GM12892 (cell line): ENCODE measurements around the gene HECW1.
A peak's percentile ranks its signal among the peaks of the same experiment; 100 is the strongest.
"Not testable (repeated sequence)": the region's sequence is repeated elsewhere in the genome, so short reads cannot be mapped to it uniquely, and the experiment has no call there.

Source experiments
- DNase-seq: peaks from one replicate; pipeline ENCODE4 v3.0.0; 2011; ENCODE audit not compliant: insufficient read length
- FAIRE-seq: peaks from 2 replicates; lab custom pipeline; 2011; peaks lifted over from hg19 to GRCh38; lab: Jason Lieb, UNC
- POLR2A ChIP-seq: IDR thresholded peaks from 2 replicates; pipeline ENCODE4 v1.6.1; 2011; ENCODE audit warnings: low read depth, low read length, control low read depth
- POLR2AphosphoS5 ChIP-seq: IDR thresholded peaks from 2 replicates; pipeline ENCODE4 v1.6.1; 2011; ENCODE audit warnings: low read depth, low read length, control low read depth
- TAF1 ChIP-seq: IDR thresholded peaks from 2 replicates; pipeline ENCODE4 v1.6.1; 2011; ENCODE audit warnings: low read depth, mild to moderate bottlenecking, control low read depth, low read length, borderline replicate concordance

The HECW1 gene

DNA sequence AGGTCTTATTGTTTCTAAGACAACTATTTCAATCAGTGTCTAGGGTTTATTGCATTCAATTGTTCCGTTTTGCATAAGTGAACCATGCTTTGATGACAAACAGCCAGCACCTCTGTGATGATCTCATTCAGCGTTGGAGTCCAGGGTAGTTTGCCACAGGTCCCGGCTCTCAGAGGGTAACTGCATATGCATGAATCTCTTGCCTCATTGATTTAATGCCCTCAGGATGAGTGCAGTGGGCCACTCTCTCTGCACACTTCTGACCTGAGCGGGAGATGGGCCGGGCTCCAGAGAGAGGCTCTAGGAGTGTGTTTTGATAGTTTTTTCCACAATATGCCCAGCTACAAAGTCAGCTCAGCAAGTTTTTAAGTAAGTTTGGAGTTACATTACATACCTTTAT is 83.9 kb downstream of the HECW1 start:
- FAIRE-seq, result no peak

DNA sequence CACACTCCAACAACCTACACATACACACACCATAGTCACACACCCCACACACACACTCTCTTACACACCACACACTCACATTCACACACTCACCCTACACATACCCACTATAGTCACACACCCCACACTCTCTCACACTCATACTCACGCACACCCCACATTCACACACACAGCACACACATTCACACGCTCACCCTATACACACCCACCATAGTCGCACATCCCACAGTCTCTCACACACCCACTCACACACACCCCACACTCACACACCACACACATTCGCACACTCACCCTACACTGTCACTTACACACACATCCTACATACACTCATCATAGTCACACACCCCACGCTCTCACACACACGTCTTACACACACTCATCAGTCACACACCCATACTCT is 85.6 kb downstream of the HECW1 start:
- FAIRE-seq (peak; percentile 5), DNase-seq (no peak)
- TF ChIP-seq POLR2AphosphoS5 (no peak), TAF1 (no peak), POLR2A (no peak)

More for the DNA sequence above, 83.9 kb downstream of the HECW1 start:
- no peak for DNase-seq
- TF ChIP-seq POLR2AphosphoS5 (no peak), POLR2A (no peak), TAF1 (no peak)

DNA sequence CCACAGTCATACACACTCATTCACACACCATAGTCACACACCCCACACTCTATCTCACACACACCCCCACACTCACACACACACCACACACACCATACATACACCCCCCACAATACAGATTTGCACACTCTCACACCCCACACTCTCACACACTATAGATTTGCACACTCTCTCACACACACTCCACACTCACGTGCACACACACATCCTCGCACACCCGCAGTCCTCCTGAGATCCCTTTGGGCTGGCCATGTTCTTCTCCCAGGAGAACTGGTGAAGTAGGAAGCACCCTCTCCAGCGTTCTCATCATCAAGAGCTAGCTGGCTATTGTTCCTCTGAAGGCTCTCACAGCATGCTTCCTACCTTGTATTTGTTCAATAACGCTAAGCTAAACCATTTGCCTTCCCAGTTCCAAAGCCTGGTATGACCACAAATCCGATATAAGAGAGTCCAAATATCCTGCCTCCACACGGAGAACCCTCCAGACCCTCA is 86.2 kb downstream of the HECW1 start:
- DNase-seq (no peak), FAIRE-seq (no peak)
- TF ChIP-seq TAF1, result no peak
- TF ChIP-seq POLR2AphosphoS5, result no peak
- TF ChIP-seq POLR2A, result no peak

DNA sequence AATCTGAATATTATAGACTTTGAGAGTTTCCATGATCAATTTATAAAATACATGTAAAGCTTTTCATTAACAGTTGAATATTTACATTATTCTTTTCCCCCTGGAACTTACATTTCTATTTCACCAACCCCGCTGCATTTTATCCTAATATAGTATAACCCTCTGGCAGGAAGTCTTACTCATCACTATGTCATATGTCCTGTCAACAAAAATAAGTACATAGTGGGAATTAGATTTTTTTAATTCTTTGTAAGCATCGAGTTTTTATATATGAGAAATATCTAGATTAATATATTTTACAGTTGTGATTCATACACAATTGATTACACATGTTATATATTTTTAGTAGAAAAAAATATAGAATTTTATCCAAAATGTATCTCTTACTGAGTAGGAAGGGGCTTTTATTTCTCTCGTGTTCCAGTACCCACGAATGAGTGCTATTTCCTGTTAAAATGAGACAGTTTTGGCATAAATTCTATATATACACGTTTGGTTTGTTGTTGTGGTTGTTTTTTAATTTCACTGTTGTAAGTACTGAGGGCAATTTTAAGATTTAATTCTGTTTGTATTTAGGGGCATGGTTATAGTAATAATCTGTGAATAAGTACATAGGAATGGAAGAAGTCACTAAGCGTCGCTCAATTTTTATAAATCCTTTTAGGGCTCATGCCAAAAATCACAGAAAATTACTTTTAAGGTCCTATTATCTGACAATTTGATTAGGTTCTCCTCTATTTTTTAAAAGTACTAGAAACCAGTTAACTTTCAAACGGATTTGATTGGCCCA is 87.1 kb downstream of the HECW1 start:
- TF ChIP-seq POLR2A, result no peak
- TF ChIP-seq TAF1, result no peak
- TF ChIP-seq POLR2AphosphoS5, result no peak
- DNase-seq (no peak), FAIRE-seq (no peak)

DNA sequence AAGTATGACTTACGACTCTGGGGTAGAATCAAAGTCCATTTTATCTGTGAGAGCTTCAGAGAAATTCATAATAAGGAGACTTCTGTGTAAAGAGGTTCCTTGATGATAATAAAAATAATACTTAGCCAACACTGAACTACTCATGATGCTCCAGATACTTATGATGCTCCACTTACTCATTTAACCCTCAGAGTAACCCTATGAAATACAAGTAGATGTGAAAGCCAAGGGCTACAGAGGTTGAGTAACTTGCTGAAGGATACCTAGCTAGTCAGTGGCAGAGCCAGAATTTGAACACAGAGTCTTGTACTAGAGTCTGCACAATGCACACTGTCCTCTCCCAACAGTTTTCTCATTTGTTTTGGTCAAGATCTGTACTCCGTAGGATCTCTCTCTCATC is 89.5 kb downstream of the HECW1 start:
- TF ChIP-seq TAF1 (no peak), POLR2AphosphoS5 (no peak), POLR2A (no peak)
- DNase-seq (no peak), FAIRE-seq (no peak)

DNA sequence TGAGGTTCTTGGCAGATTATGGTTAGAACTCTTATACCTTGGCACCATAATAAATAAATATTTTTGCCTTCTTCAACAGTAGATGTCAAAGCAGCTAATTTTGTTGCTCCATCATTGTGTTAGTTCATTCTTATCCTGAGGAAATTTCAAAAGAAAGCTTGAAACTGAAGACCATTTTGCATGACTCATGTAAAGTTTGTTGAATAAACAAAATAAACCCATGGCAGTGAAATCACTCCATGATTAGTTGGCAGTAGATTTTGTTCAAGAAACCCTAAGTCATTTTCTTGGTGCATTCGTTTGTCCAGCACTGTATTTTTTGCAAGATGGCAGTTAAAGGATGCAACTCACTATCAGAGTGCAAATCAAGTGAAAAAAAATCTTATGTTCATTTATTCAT is 91.6 kb downstream of the HECW1 start:
- FAIRE-seq (no peak), DNase-seq (no peak)
- TF ChIP-seq TAF1 (no peak), POLR2AphosphoS5 (no peak), POLR2A (no peak)

DNA sequence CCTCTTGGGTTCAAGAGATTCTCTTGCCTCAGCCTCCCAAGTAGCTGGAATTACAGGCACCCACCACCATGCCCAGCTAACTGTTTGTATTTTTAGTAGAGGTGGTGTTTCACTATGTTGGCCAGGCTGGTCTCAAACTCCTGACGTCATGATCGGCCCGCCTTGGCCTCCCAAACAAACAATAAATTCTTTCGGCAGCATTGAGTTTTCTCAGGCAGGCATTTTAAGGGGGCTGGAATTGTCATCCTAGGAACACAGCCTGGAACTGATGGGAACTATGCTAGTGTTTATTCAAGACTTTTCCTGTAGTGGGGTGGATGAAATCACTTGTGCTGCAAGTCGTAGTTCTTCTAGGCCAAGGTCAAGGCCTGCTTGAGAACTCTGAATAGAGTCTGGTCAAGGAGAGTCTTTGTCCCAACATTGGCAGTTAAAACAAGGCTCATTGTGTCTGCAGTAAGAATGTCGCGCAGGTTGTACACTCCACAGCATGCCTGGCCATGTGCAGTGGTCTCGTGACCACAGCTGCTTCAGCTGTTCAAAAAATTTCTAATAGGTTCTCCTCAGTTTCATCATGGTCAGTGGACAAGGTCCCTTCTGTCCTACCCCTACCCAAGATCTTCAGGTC is 92.8 kb downstream of the HECW1 start:
- FAIRE-seq, result no peak
- DNase-seq, result no peak
- TF ChIP-seq POLR2A, result no peak
- TF ChIP-seq POLR2AphosphoS5, result no peak
- no peak for TF ChIP-seq TAF1

DNA sequence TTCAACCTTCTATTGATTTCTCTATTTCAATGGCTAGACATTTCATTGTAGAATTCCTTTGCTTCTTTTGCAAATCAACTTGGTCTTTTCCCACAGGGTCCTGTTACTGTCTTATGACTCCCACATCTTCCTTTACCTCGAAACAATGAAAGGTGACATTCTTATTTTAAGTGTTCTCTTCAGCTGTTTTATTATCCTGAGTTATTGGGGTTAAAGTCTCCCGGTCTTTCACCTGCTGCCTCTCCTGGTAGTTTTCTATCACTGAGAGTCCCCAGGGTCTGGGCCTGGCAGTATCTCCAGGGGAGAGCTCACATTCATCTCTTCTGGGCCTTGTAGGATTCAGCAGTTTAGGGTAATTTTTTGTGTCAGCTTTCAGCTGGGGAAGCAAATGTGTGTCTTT is 95.8 kb downstream of the HECW1 start:
- DNase-seq (no peak), FAIRE-seq (no peak)
- no peak for TF ChIP-seq TAF1
- TF ChIP-seq POLR2AphosphoS5, result no peak

DNA sequence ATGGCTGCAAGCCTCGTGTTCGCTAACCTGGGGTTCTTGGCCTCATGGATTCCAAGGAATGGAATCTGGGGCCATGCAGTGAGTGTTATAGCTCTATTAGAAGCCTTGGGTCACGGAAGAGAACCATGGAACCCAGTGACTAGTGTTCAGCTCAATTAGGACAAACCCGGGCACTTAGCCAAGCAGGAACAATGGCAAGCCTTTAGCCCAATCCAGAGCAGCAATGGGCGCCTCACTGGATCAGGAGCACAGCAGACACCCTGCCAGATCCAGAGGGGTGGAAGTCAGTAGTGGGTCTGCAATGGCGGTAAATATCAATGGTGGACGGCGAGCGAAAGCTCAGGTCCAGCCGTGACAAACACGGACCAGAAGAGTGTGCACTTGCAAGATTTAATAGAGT is 98.1 kb downstream of the HECW1 start:
- not testable (repeated sequence) for FAIRE-seq

DNA sequence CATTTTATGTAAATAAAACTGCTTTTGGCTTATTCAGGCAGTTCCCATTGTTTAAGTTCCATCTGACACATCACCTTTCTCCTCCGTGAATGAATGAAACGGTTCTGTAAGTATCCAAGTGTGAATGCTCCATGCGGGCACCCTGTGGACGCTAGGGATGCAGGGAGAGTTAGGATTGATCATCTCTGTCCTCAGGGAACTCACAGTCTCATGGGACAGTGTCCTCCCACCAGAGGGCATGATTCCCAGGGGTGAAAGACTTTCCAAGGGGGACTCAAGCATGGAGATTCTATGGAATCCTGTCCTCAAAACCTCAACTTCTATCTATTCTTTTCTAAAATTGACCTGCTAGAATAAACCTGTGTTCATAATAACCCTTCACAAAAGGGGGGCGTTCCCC is 98.8 kb downstream of the HECW1 start:
- no peak for TF ChIP-seq TAF1
- no peak for TF ChIP-seq POLR2A
- TF ChIP-seq POLR2AphosphoS5, result no peak
- no peak for FAIRE-seq
- DNase-seq, result no peak

More for the DNA sequence above, 98.1 kb downstream of the HECW1 start:
- DNase-seq, result not testable (repeated sequence)

DNA sequence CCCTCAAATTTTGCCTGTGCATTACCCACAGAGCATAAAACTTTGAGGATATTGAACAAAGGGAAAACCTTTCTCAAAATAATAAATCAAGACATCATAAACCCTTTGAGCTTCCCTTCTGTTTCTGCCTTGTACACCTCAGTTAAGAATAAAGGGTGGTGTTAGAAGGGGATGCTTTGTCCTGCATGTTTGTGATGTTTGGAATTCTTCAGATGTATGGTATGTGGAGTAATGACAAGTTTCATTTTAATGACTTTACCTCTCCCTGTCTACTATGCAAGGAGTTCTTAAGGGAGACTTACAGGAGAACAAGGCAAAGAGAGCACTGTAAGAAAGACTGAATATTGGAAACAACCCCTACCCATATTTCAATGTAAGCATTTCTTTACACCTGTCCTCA is 99.2 kb downstream of the HECW1 start:
- TF ChIP-seq TAF1 (no peak), POLR2A (no peak), POLR2AphosphoS5 (no peak)
- FAIRE-seq (no peak), DNase-seq (no peak)

DNA sequence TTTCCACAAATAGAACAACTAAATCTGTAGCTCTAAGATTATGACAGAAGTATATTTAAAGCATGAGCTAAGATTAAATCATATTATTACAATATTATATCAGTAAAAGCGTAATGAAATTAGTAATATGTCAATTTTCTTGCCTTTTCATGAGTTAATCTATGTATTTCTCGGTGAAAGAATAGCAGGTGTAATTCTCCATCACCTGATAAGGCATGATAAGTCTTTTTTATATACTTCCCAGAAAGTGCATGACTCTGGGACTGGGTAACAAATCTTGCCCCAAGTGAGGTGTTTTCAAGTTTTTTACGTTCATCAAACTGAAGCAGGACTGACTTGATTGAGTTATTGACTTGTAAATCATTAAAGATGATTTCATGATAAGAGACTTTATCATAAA is 100.5 kb downstream of the HECW1 start:
- no peak for DNase-seq
- TF ChIP-seq POLR2A, result no peak
- TF ChIP-seq TAF1, result no peak
- no peak for TF ChIP-seq POLR2AphosphoS5
- FAIRE-seq, result no peak
